ENCODE data around the gene CIRBP.

Gene CIRBP

DNA sequence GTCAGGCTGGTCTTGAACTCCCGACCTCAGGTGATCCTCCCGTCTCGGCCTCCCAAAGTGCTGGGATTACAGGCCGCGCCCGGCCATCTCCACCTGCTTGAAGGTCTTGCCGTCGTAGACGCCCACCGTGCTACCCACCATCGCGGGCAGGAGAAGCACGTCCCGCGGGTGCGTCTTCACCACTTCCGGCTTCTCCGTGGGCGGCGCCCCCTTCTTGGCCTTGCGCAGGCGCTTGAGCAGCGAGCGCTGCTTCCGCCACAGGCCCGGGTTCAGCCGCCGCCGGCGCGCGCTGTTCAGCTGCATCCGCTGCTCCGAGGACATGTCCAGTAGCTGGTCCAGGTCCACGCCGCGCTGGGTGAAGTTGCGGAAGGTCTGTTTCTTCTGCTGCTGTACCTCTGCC is 38.2 kb downstream of the CIRBP start:
- peaks cover 8% of the 10 kb centered on the region for H3K4me1 Mint-ChIP-seq
- no peak overlapping the region for H3K4me3 Mint-ChIP-seq
- H3K36me3 Mint-ChIP-seq (ENCODE audit: low read depth) = no peaks in the 10 kb centered on the region
- no peak overlapping the region for H3K27ac Mint-ChIP-seq
- H3K27me3 Mint-ChIP-seq (ENCODE audit: low read depth, poor library complexity) = peaks cover 3% of the 10 kb centered on the region
- H3K9me3 Mint-ChIP-seq = no peaks in the 10 kb centered on the region
- TF ChIP-seq, protein P1, sequence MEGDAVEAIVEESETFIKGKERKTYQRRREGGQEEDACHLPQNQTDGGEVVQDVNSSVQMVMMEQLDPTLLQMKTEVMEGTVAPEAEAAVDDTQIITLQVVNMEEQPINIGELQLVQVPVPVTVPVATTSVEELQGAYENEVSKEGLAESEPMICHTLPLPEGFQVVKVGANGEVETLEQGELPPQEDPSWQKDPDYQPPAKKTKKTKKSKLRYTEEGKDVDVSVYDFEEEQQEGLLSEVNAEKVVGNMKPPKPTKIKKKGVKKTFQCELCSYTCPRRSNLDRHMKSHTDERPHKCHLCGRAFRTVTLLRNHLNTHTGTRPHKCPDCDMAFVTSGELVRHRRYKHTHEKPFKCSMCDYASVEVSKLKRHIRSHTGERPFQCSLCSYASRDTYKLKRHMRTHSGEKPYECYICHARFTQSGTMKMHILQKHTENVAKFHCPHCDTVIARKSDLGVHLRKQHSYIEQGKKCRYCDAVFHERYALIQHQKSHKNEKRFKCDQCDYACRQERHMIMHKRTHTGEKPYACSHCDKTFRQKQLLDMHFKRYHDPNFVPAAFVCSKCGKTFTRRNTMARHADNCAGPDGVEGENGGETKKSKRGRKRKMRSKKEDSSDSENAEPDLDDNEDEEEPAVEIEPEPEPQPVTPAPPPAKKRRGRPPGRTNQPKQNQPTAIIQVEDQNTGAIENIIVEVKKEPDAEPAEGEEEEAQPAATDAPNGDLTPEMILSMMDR (IDR thresholded peaks at IDR 0.05) = no peak
- DNase-seq = no peak

DNA sequence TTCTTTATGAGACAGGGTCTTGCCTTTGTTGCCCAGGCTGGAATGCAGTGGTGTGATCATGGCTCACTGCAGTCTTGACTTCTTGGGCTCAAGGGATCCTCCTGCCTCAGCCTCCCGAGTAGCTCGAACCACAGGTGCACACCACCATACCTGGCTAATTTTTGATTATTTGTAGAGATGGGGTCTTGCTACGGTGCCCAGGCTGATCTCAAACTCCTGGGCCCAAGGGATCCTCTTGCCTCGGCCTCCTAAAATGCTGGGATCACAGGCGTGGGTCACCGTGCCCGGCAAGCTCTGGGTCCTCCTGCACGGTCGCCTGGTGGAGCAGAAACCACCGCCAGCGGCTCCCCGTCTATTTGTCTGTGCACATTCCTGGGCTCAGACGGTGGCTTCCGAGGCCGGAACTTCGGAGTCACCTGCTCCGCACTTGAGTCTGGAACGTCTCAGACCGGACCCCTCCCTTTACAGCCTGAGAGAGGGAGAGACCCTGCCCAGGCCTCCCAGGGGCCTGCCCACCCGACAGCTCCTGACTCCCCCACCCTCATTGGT is 38.7 kb downstream of the CIRBP start:
- H3K4me3 Mint-ChIP-seq = no peak overlapping the region
- H3K36me3 Mint-ChIP-seq (ENCODE audit: low read depth) = no peaks in the 10 kb centered on the region
- H3K9me3 Mint-ChIP-seq = no peaks in the 10 kb centered on the region
- H3K27ac Mint-ChIP-seq = no peak overlapping the region
- TF ChIP-seq, protein P1 (IDR thresholded peaks at IDR 0.05) = no peak
- DNase-seq = no peak
- H3K4me1 Mint-ChIP-seq = peaks cover 7% of the 10 kb centered on the region
- H3K27me3 Mint-ChIP-seq (ENCODE audit: low read depth, poor library complexity) = peaks cover 3% of the 10 kb centered on the region

DNA sequence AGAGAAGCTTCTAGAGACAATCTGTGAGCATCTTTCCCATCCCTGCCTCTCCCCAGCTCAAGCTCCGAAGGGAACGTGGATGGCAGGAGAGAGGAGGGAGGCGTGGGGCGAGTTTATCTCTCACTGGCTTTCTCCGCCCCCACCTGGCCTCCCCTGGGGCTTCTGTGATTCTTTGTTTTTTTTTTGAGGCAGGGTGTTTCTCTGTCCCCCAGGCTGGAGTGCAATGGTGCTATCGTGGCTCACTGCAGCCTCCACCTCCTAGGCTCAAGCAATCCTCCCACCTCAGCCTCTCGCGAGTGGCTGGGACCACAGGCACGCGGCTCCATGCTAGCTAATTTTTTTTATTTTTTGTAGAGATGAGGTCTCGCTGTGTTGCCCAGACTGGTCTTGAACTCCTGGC is 39.6 kb downstream of the CIRBP start:
- peaks cover 3% of the 10 kb centered on the region for H3K4me1 Mint-ChIP-seq
- H3K27ac Mint-ChIP-seq = peak overlapping the region; percentile 69
- TF ChIP-seq, protein P1 (IDR thresholded peaks at IDR 0.05) = no peak
- peaks cover 6% of the 10 kb centered on the region for H3K27me3 Mint-ChIP-seq (ENCODE audit: low read depth, poor library complexity)
- H3K9me3 Mint-ChIP-seq = no peaks in the 10 kb centered on the region
- no peak overlapping the region for H3K4me3 Mint-ChIP-seq
- no peaks in the 10 kb centered on the region for H3K36me3 Mint-ChIP-seq (ENCODE audit: low read depth)
- no peak for DNase-seq

DNA sequence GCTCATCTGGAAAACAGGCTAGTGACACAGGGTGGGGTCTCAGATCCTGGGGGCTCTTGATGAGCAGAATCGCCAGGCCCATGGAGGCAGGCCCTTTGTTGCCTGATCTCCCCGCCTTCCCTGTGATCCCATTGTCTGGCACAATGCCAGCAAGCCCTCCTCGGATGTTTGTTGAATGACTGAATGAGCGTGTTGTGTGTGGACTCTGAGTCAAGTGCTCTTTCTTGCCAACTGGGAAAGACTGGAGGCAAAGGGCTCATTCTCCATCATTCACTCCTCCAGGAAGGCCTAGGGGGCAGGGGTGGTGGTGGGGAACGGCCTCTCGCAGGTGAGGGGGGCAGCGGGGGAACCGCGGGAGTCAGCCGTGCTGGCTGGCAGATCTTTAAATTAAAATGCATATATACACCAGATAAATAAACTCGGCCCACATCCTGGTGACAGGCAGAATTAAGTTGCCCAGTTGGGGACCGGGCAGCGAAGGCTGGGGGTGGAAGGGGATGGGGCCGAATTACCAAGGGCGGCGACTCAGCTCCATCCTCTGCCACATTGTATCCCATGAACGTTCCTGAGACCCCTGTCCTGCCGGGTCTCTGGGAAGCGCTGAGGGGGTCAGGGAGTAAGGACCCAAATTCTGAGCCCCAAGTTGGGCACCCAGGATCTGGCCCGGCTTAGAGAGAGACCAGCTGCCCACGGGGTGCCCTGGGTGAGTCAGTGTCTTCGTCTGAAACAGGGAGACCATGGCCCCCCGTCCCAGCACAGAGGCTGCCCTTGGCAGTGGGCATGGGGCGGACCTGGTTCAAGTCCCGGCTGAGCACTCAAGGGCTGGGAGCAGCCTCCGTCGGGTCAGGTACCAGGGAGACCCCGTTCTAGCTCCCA is 41.1 kb downstream of the CIRBP start:
- Mint-ChIP-seq H3K36me3 (ENCODE audit: low read depth) (no peaks in the 10 kb centered on the region), H3K9me3 (no peaks in the 10 kb centered on the region), H3K4me1 (peaks cover 5% of the 10 kb centered on the region), H3K27ac (no peak overlapping the region), H3K27me3 (ENCODE audit: low read depth, poor library complexity) (peaks cover 15% of the 10 kb centered on the region), H3K4me3 (no peak overlapping the region)
- no peak for DNase-seq
- TF ChIP-seq, protein P1 (IDR thresholded peaks at IDR 0.05) = no peak

DNA sequence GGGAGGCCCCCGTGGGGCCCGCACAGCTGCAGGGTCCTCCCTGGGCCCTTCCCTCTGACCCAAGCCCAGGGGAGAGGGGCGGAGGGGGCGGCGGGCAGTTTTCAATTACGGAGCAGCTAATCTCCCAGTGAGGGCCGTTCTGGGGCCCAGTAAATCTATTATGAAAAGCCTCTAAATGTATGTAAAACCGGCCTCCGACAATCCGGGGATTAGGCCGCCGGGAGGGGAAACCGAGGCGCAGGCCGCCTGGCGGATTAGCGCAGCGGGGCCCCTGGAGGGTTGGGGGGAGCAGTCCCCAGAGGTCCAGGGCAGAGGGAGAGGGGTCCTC is 41.7 kb downstream of the CIRBP start:
- DNase-seq = no peak
- H3K36me3 Mint-ChIP-seq (ENCODE audit: low read depth) = no peaks in the 10 kb centered on the region
- H3K4me1 Mint-ChIP-seq = peaks cover 5% of the 10 kb centered on the region
- no peaks in the 10 kb centered on the region for H3K9me3 Mint-ChIP-seq
- H3K27me3 Mint-ChIP-seq (ENCODE audit: low read depth, poor library complexity) = peaks cover 20% of the 10 kb centered on the region
- H3K27ac Mint-ChIP-seq = no peak overlapping the region
- TF ChIP-seq, protein P1 (IDR thresholded peaks at IDR 0.05) = no peak
- no peak overlapping the region for H3K4me3 Mint-ChIP-seq
